HG03095 (cell line): Measurements from ENCODE around the gene NCCRP1.

Source experiments
- ATAC-seq: cut with Tn5 transposase; IDR thresholded peaks from one replicate; pipeline ENCODE4 v1.9.1; 2021; ENCODE audit warnings: moderate library complexity; ENCODE audit not compliant: unreplicated experiment

NCCRP1 gene

DNA sequence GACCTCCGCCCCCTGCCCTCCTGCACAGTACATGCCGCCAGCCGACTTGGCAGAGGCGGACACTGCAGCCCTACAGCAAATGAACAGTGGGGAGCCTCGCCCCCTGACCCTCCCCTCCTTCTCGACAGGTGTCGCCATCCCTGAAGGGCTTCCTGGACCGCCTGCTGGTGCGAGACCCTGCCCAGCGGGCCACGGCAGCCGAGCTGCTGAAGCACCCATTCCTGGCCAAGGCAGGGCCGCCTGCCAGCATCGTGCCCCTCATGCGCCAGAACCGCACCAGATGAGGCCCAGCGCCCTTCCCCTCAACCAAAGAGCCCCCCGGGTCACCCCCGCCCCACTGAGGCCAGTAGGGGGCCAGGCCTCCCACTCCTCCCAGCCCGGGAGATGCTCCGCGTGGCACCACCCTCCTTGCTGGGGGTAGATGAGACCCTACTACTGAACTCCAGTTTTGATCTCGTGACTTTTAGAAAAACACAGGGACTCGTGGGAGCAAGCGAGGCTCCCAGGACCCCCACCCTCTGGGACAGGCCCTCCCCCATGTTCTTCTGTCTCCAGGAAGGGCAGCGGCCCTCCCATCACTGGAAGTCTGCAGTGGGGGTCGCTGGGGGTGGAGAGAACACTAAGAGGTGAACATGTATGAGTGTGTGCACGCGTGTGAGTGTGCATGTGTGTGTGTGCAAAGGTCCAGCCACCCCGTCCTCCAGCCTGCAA is 18.3 kb upstream of the NCCRP1 start:
- ATAC-seq = no peak

- no peak for ATAC-seq
These were observed 17.0 kb upstream of the NCCRP1 start for GRCh38 chr19:39179754-39180153.

GRCh38 chr19:39180749-39181148 is 16.0 kb upstream of the NCCRP1 start:
- no peak for ATAC-seq

DNA sequence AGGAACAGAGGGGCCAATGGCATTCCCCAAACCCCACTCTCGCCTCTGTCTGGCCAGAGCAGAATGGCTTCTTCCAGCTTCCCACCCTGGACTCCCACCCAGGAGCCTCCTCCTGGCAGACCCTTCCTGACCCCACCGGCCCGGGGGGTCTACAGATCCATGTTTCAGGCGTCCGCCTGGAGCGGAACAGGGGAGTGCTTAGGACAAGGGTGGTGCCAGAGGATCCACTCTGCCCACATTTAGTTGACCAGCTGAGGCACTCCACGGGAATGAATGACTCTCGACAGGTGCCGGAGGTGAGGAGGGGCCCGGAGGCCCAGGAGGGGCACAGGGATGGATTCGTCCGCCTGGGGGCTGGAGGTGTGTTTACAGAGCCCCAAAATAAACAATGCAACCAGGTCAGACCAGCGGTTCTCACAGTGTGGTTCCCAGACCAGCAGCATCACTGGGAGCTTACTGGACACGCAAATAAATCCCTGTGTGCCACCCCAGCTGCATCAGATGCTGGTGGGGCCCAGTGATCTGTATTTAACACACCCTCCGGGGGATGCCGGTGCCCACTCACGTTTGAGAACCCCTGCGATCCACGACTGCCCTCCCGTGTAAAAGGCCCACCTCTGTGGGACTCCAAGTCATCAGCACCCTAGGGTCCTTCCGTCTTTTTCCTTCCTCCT is 15.1 kb upstream of the NCCRP1 start:
- no peak for ATAC-seq

DNA sequence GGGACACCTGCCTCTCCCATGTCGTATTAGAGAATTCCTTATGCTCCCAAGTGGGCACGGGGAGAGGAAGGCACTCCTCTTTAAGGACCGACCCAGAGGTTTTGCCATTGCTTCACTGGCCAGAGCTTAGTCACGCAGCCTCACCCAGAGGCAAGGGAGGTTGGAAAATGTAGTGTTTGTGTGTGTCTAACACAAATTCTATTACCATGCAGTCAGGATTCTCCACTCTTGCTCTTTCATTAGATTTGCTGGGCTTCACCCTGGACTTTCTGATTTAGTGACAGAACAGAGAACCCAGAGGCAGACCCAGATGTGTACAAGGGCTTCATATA is 14.6 kb upstream of the NCCRP1 start:
- ATAC-seq = no peak

- ATAC-seq = no peak
These were observed 13.7 kb upstream of the NCCRP1 start for GRCh38 chr19:39183104-39183503.

DNA sequence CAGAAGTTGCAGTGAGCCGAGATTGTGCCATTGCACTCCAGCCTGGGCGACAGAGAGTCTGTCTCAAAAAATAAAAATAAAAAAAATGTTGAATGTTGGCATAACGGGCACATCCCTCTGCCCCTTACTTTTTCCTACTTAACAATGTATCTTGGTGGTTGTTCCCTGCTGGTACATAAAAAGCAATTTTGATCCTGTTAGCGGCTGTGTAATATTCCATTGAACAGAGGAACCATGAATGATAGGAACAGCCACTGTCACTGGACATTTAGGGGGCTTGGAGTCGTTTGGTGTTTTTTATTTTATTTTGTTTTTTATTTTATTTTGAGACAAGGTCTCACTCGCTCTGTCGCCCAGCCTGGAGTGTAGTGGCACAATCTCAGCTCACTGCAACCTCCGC is 10.4 kb upstream of the NCCRP1 start:
- ATAC-seq = no peak

GRCh38 chr19:39187552-39187943 is 9.2 kb upstream of the NCCRP1 start:
- no peak for ATAC-seq

- ATAC-seq = no peak
These were observed 7.8 kb upstream of the NCCRP1 start for GRCh38 chr19:39188960-39189359.

GRCh38 chr19:39190768-39191167 is 6.0 kb upstream of the NCCRP1 start:
- ATAC-seq = no peak

- ATAC-seq = no peak
These were observed 3.9 kb upstream of the NCCRP1 start for GRCh38 chr19:39192846-39193245.

- ATAC-seq = no peak
These were observed 3.0 kb upstream of the NCCRP1 start for GRCh38 chr19:39193803-39194202.

GRCh38 chr19:39194832-39195542 is 1.8 kb upstream of the NCCRP1 start:
- no peak for ATAC-seq

GRCh38 chr19:39195755-39196154 is 1.0 kb upstream of the NCCRP1 start:
- no peak for ATAC-seq

GRCh38 chr19:39196320-39196719 is 444 bp upstream of the NCCRP1 start:
- ATAC-seq = no peak

DNA sequence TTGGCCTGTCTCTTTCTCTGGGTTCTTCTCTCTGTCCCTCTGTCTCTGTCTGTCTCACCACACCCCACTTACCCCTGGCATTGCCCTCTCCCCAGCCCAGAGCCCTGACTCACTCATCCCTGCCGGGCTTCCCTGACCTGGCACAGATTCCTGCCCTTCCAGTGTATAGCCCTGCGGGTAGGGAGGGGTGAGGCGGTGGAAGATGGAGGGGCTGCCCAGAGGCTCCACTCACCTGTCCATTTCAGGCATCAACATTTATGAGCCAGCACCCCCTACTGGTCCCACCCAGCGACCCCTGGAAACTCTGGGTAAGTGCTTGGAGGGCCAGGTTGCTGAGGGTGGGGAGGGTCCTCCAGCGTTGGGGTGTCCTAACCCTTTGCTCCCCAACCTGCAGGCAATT is 1.0 kb downstream of the NCCRP1 start:
- no peak for ATAC-seq

GRCh38 chr19:39199025-39199424 is 2.3 kb downstream of the NCCRP1 start:
- no peak for ATAC-seq

DNA sequence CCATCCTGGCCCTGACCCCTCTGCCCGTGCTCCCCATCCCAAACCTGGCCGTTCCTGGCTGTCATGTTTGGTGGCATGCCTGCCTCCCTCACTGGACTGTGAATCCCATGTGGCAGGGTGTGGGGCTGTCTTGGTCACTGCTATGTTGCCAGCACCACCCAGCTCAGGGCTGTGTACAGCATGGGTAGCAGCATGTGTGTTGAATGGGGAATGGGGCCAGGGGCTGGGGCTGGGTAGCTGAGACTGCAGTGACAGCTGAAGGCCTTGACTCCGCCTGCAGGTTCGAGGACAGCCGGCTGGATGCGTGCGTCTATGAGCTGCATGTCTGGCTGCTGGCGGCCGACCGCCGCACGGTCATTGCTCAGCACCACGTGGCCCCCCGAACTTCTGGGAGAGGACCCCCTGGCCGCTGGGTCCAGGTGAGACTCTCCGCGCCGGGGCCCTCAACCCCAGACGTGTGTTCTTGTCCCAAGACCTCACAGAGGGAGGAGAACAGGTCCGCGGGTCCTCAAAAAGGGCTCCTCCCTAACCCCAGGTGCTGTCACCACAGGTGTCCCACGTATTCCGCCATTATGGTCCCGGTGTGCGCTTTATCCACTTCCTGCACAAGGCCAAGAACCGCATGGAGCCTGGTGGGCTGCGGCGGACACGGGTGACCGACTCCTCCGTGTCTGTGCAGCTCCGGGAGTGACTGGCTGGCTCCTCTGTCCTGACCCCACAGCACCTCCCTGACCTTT is 3.5 kb downstream of the NCCRP1 start:
- ATAC-seq = no peak

- ATAC-seq = no peak
These were observed 4.0 kb downstream of the NCCRP1 start for GRCh38 chr19:39200803-39201115.

DNA sequence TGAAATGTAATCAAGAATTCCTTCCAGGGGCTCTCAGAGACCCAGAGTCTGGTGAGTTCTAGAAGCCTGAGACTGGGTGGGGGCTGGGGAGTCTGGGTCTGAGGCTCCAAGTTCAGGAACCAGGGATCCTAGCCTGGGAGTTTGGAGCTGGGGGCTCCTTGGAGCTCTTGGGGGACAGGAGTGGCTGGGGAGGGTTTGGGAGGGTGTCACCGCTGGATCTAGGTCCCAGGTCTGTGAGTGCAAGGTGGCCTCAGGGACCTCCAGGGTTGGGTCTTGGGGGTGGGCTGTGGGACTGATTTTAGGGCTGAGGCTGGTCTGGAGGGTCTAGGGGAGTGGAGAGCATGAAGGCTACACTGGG is 6.2 kb downstream of the NCCRP1 start:
- ATAC-seq = no peak

GRCh38 chr19:39203372-39204341 is 6.9 kb downstream of the NCCRP1 start, which contains the start of gene SYCN:
Gene SYCN (minus strand): TSS chr19:39204263. CDS start chr19:39204254, 9 bp downstream.
- ATAC-seq = no peak
